ENCODE measurements around the gene EGFL7. TPM values are rescaled to one million over a fixed set of nuclear protein-coding genes. Genes with fewer than 3 reads are reported as not detected.

The EGFL7 gene
- polyA plus RNA-seq, 3 donors: 34.4 to 456 (median 158) TPM

DNA sequence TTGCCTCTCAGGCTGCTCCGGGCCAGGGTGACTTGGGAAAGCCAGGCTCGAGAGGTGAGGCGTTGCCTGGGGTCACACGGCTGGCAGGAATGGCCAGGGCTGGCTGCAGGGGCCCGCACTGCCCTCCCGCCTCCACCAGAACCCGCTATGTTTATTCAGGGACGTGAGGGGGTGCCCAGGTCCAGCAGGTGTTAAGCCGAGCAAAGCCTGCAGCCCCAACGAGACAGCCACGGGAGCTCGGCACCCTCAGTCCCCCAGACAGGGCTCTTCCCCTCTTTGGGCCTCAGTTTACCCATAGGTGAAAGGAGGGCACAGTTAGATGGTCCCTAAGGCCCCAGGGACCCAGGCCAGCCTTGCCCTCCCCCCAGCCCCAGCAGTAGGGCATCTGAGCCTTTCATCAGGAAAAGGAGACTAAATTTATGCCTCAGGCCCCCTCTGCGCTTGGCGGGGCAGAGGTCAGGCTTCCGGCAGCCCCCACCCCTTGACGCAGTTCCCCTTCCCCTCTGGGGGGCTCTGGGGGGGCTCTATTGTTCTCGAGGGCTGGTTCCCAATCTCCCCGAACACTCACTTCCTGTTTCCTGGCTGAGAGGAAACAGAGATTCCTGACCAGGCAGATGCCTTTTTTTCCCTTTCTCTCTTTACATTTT is 7.1 kb upstream of the EGFL7 start:
- 21 to 43% (median 24%) methylated on average over 15 to 18 of the region's 18 CpGs for WGBS, 3 donors
- no peak overlapping the region for H3K27ac ChIP-seq (ENCODE audit: low read depth, low read length)

DNA sequence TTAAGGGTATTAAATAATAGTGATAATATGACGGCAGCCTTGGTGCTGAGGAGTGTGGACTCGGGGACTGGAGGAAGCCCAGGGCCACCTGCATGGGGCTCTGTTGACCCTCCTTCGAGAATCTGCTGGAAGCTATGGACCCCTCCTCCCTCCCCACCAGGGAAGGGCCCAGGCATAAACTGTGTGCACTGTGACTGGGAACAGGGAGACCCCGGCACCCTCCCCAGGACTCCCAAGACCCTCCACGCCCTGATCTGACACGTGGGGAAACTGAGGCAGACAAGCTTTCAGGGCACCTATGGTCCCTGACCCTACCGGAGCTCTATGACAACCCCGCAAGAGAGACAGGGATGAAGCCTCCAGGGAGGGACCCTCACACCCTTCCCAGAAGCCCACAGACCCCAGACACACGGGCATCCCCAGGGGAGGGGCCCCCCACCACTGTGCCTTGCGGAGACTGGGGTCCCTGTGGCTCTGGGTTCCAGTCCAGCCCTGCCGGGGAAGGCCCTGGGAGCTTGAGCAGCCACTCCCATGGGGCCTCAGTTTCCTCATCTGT is 6.5 kb upstream of the EGFL7 start:
- WGBS, 3 donors: 30 to 57% (median 31%) methylated on average over 11 of the region's 11 CpGs
- no peak overlapping the region for H3K27ac ChIP-seq (ENCODE audit: low read depth, low read length)

DNA sequence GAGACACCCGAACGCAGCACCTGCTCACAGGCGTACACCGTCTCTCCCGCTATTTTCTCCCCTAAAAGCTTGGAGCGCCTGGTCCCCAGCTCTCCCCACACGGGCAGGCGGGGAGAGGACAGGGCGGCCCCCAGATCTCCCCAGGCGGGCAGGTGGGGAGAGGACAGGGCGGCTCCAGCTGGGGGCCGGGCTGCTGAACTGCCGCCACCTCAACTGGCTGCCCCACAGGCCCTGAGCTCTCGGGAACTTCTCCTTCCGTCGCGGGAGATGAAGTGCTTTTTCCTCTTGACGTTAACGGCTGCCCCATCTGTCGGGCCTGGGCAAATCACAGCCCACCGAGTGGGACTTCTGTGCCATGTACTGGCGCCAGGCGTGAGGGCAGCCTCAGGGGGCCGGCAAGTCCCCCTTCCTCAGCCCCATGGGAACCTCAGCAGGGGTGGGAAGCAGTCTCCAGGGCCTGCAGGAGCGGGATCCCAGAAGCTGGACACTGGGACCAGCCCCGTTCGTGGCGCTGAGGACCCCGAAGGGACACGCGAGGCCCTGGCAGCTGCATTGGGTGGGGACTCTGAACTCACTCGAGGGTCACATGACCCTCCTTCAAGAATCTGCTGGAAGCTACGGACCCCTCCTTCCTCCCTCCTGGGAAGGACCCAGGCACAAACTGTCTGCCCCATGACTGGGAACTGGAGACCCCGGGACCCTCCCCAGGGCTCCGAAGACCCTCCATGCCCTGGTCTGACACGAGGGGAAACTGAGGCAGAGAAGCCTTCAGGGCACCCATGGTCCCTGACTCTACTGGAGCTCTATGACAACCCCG is 5.7 kb upstream of the EGFL7 start:
- no peak overlapping the region for H3K27ac ChIP-seq (ENCODE audit: low read depth, low read length)

DNA sequence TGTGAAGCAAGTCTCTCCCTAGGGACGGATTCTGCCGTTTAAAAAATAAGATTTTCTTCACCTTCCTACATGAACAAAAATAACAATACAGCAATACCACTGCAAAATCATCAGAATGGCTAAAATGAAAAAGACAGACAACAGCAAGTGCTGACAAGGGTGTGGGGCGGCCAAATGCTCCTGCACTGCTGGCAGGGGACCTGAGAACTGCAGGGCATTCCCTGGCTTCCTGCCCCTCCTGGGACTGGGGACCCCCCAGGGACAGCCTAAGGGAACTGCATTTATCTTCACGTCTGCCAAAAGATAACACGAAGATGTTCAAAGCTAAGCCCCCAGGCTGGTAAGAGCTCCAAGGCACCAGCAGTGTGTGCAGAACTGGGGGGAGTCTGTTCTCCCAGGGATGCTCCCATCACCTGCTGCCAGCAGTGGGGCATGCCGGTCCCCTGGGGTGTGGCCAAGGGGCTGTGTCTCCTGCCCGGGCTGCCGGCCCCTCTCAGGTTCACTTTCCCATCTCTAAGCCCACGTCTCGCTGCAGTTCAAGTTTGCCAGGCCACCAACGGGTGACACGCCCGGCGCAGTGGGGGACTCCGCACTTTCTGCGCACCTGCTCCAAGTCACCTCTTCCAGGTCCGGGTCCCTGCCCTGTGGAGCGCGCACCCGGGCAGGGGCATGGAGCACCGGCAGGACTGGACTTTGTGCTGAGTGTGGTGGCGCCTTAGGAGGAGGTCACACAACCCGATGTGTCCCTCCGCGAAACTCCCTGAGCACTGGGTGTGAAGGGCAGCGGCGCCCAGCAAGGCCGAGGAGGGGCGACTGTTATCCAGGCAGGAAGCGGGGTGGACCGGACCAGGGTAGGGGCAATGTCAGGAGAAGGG is 4.5 kb upstream of the EGFL7 start:
- H3K27ac ChIP-seq (ENCODE audit: low read depth, low read length): no peak overlapping the region
- 43 to 56% (median 46%) methylated on average over 31 of the region's 31 CpGs for WGBS, 3 donors

More for the DNA sequence above, 5.7 kb upstream of the EGFL7 start:
- WGBS, 3 donors: 31 to 54% (median 35%) methylated on average over 36 to 37 of the region's 37 CpGs

DNA sequence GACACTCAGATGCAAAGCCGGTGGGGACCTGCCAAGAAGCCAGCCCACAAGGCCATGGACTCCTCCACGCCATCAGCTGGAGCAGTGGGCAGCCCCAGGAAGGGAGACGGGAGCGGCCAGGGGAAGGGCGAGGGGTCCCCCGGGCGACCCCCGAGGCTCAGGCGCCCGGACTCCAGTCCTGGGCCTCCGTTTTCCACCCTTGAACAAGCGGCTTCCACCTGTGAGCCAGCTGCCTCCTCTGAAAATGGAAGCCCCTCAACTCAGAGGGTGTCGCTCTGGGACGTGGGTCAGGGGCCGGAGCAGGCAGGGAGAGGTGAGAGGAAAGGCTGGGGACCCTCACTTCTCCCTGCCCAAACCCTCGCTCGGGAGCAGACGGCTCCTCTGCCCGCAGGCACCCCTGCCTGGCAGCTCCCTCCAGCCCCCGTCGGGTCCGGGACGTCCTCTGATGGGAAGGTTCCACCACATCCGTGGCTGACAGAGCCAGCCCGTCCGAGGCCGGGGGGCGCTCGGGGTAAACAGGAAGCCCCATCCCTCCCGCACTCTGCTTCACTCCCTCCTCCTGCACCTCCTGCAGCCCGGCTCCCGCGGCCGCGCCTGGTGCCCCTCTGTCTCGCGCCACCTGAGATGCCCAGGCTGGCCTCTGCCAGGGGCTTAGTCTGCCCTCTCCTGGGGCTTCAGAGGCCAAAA is 3.7 kb upstream of the EGFL7 start:
- WGBS, 3 donors: 29 to 55% (median 29%) methylated on average over 32 to 37 of the region's 37 CpGs
- no peak overlapping the region for H3K27ac ChIP-seq (ENCODE audit: low read depth, low read length)

DNA sequence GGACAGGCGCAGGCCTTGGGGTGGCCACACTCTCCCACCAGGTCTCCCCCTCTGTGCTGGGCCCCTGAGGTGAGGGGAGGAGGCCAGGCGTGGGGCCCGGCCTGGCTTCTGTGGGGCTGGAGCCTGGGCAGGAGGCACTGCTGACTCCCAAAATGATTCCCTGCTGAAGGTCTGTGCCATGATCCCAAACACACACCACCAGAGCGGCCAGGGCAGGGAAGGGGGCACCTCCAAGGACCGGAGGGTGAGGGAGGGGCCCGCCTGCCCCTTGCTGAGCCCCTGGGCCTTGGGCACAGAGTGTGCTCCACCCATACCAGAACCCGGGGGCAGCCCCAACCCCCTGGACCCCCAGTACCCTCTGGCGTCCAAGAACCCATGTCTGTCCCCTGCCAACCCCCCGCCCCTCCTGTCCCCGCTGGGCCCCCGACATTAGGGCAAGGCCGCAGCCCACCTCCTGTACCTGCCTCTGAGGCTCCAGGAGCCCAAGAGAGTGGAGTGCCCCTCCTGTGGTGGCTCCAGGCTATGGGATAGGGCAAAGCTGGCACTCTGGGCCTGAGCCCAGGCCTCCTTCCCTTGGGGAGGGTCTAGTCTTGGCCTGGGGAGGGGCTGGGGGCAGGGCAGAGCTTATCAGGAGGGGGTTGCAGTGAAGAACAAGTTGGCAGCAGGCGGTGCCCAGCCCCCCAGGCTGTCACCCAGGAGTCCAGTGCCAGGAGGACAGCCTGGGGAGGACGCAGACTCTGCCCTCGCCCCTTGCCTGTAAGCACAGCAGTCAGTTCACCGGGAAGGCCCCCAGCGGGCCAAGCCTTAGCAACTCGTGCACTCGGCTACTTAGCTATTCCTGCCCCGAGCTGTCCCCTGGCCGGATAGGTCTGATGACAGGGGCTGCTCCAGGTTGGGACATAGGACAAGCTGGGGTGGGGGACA is 2.6 kb upstream of the EGFL7 start:
- WGBS, 3 donors: 44 to 76% (median 52%) methylated on average over 18 to 21 of the region's 21 CpGs
- no peak overlapping the region for H3K27ac ChIP-seq (ENCODE audit: low read depth, low read length)

DNA sequence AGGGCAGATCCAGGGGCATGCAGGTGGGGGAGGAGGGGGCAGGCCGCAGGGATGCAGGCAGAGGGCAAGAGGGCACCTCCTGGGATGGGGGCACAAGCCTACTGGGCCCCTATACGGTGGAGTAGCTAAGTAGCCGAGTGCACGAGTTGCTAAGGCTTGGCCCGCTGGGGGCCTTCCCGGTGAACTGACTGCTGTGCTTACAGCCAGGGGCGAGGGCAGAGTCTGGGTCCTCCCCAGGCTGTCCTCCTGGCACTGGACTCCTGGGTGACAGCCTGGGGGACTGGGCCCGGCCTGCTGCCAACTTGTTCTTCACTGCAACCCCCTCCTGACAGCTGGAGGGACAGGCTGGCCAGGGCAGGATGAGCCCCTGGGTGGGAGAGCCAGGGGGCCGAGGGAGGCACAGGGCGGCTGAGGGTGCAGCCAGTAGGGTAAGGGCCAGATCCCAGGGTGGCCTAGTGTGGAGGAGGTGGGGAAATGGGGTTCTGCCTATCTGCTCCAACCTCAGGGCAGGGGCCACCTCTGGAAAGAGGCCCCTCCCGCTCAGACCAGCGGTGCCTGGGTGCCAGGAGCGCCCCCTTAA is 1.7 kb upstream of the EGFL7 start:
- 44 to 70% (median 60%) methylated on average over 12 to 13 of the region's 13 CpGs for WGBS, 3 donors
- H3K27ac ChIP-seq (ENCODE audit: low read depth, low read length): no peak overlapping the region

DNA sequence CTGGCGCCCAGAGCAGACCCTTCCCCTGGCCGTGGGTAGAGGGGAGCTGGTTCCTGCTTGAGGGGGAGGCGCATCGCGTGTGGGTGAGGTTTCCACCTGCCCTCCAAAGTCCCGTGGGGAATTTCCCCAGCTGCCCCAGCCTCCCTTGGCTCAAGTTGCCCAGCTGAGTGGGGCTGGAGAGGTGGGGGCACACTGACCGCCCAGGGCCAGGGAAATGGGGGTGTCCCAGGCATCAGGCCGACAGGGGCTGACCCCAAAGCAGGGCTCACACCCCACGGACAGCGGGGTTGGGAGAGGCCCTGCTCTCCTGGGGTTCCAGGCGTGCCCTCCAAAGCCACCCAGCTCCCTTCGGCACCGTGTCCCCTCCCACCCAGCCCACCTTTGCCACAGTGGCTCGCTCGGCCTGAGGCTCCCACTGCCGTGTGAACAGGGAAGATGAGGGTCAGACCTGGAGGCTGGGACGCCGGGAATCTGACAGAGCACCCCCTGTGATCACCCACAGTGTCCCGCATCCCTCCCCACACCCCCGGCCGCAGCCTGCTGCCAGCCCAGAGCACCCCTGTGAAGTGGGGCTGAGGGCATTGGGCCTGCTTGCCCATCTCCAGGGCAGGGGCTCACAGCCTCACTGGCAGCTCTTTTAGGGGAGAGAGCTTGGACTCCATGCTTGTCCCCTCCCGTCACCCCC is 933 bp upstream of the EGFL7 start:
- H3K27ac ChIP-seq (ENCODE audit: low read depth, low read length): no peak overlapping the region
- 48 to 73% (median 49%) methylated on average over 21 to 22 of the region's 22 CpGs for WGBS, 3 donors

DNA sequence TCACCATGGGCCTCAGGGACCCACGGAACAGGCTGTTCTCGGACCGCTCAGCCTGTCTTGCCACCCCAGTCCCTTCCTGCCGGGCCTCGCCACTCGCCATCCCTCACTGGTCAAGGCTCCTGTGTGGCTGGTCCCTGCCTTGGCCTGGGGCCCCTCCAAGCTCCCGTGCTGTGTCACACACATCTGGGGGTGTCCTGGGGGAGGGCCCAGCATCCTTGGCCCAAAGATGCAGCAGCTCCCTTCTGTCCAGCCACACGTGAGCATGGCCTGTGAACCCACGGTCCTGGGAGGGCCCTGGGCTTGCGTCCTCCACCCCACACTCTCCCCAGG is 425 bp upstream of the EGFL7 start:
- H3K27ac ChIP-seq (ENCODE audit: low read depth, low read length): no peak overlapping the region
- WGBS, 3 donors: 57 to 76% (median 59%) methylated on average over 10 of the region's 10 CpGs

DNA sequence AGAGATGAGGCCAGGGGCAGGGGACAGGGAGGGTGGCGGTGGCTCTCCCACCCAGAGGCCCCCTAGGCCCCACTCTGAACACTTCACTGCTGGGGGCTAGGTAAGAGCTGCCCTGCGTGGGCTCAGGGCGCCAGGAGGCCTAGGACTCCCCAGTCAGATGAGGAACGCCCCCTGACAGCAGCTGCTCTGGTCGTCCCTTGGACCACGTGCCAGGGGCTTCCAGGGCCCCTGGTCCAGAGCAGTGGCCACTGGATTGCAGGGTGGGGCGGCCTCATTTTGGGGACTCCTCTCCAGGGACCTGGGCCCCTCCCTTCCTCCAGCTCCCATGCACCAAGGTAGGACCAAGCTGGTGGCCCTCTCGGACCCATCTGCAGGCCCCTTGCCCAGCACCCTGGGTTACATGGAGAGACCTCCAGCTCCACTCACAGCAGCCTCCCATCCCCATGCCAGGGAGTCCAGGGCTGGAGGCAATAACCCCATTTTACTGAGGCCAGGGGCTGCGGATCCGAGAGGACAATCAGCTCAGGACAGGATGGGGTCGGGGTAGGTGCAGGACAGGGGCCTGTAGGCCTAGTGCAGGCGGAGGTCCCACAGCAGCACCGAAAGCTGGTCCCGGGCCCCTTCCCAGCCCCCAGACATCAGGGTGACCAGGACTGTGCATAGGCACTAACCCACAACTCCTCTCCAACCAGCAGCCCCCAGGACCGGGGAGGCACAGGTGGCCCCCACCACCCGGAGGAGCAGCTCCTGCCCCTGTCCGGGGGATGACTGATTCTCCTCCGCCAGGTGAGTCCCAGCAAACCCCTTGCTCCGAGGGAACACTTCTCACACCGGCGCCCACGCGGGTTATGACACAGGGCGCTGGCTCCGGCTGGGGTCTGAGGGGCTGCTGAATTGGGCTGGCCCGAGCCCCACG is 1.5 kb downstream of the EGFL7 start:
- WGBS, 3 donors: 66 to 90% (median 67%) methylated on average over 26 to 27 of the region's 27 CpGs
- H3K27ac ChIP-seq (ENCODE audit: low read depth, low read length): no peak overlapping the region

DNA sequence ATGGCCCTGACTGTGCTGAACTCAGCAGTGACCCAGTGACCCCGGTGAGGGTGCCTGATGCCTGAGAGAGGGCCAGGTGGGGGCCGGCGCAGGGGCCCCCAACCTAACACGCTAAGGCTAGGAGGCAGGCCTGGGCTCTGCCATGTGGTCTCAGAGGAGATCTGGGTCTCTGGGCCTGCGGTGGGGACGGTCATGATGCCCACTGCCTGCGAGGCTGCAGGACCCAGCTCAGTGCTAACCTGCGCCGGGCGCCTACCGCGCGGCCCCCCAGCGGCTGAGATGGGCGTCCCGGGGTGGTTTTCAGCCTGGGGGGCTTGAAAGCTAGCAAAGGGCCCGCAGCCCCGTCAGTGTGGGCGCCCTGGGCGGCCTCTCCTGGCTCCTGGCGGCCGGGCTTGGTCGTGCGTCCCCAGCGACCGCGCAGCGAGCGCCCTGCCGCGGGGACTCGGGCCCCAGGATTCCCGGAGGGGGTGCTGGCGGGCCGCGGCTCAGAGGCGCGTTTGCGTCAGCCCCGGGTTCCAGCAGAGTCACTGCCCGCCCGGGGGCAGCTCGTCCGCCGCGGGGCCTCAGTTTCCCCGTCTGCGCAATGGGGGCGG is 2.5 kb downstream of the EGFL7 start:
- no peak overlapping the region for H3K27ac ChIP-seq (ENCODE audit: low read depth, low read length)
- 6 to 19% (median 8%) methylated on average over 29 to 49 of the region's 49 CpGs for WGBS, 3 donors

DNA sequence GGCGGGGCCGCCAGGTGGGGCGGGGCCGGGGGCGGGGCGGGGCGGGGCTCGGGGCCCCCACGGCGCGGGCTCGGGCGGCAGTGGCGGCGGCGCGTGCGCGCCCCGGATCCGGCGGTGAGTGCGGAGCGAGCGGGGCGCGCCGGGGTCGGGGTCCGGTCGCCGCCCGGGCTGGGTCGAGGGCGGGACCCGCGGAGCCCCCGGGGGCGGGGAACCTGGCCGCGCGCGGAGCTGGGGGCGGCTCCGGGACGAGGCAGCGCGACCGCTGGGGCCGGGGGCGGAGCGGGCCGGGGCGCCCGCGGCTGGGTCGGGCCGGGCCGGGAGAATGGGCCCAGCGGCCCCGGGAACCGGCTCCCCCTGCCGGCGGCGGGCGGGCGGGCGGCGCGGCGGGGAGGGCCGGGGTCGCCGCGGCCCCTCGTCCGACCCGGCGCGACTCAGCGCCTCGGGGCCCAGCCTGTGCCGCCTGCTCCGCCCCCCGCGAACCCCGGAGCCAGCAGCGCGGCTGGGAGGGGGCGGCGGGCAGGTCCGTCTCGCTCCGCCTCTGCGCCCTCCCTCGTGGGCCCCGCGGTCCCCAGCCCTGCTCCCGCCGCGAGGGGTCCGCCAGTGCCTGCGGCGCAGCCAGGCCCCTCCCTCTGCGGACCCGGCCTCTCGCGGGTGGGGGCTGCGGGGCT is 3.1 kb downstream of the EGFL7 start:
- 1 to 2% (median 1%) methylated on average over 25 to 108 of the region's 109 CpGs for WGBS, 3 donors
- H3K27ac ChIP-seq (ENCODE audit: low read depth, low read length): no peak overlapping the region

DNA sequence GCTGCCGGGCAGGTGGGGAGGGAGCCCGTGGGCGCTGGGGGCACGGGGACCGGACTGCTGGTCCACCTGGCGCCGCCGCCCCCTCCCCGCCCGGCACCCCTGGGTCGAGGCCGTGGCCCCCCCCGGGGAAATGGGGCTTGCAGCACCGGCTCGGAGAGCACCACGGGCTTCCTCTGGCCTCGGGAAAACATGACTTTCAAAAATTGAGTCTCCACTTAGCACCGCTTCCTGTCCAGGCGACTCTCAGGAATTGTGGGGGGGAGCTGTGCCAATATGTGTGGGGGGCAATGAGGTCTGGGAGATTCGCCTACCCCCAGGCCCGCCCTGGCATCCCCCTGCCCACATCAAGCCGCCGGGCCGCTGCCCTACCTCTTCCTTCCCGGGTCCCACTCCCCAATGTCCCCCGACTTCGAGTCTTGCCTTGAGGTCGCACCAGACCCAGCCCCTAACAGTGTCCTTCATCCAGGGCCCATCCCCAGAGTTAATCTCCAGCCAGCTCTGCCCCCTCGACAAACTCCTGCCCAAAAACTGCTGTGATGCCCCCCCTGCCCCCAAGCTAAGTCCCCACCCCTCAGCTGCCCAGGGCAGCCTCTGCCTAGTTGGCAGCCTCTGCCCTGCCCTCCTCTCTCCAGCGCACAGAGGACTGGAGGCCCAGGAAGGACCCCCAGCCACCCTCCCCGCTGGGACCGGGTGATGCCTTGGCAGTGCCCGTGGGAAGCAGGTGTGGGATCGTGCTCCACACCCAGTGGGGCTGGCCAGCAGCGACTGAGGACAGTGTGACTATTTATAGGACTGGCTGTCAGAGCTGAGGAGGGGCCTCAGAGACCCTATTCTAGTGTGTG is 3.9 kb downstream of the EGFL7 start:
- no peak overlapping the region for H3K27ac ChIP-seq (ENCODE audit: low read depth, low read length)
- 12 to 26% (median 22%) methylated on average over 20 to 35 of the region's 35 CpGs for WGBS, 3 donors

All from adipose tissue (tissue), 3 donors.